OCI-LY3 (cell line): Measurements from ENCODE around the gene CNN3.

Experiments used
- CTCF ChIP-seq: fragments of 200-600, 300-600 bp; sonication (generic); IDR thresholded peaks from 2 replicates; pipeline ENCODE4 v1.5.1; 2014; ENCODE audit warnings: antibody characterized with exemption, low read length, low read depth
- EZH2phosphoT487 ChIP-seq: fragments of 200-600 bp; shearing (Covaris generic); IDR thresholded peaks from 2 replicates; pipeline ENCODE4 v1.6.1; 2018; ENCODE audit warnings: antibody characterized with exemption, mixed run types, low read depth

GRCh38 chr1:94951509-94952208, 24.7 kb upstream of the CNN3 start:
- TF ChIP-seq CTCF, result no peak
- TF ChIP-seq EZH2phosphoT487, result no peak
